ENCODE measurements around the gene MAPK6. TPM values are rescaled to one million over a fixed set of nuclear protein-coding genes. Genes with fewer than 3 reads are reported as not detected.

MAPK6 gene
- total and polyA plus RNA-seq, 2 of the 4 experiments (the other 2 are of a cell fraction), result 22.6 to 60.6 TPM

DNA sequence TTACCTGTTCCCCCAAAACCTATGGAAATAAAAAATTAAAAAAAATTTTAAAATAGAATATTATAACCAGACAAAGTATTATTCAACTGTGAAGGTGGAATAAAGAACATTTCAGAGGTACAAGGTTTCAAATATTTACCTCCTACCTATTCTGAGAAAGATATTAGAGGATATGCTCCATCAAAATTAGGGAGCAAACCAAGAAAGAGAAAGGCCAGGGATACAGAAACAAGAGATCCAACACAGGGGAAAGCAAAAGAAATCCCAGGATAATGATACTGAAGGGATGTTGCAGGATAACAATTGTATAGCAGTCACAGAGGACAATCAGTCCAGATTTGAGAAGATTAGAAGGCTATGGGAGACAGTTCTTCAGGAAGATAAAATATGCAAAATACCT lies 71.2 kb downstream of the MAPK6 start:
- in situ Hi-C loops (cut with MboI; ENCODE audit: low sequenced_read_pairs) (no loop called here), dilution Hi-C loops (cut with HindIII; ENCODE audit: low sequenced_read_pairs, unreplicated experiment) (no loop called here), intact Hi-C loops (cut with micrococcal nuclease) (no loop called here)
- Histone ChIP-seq H3K27ac (ENCODE audit: insufficient read depth, low read length) (no peak overlapping the region), H2BK5ac (ENCODE audit: low read depth, low read length, poor library complexity, severe bottlenecking) (no peak overlapping the region), H3K56ac (ENCODE audit: extremely low read depth, insufficient read depth, low read length) (no peak overlapping the region), H2AK9ac (replicated peaks; ENCODE audit: low read depth, low read length, poor library complexity) (no peak overlapping the region), H3K79me1 (ENCODE audit: low read depth in 1 of 2, low read length in 2 of 2) (peaks cover 0 to 11% of the 10 kb centered on the region in 2 experiments; a peak in 1 of 4 replicates), H3K18ac (ENCODE audit: low read depth, low read length) (no peak overlapping the region), H3K9ac (ENCODE audit: low read depth, low read length) (no peak overlapping the region), H2BK15ac (ENCODE audit: low read depth, low read length) (no peak overlapping the region), H2AK5ac (ENCODE audit: low read depth, low read length) (no peak overlapping the region), H3K14ac (replicated peaks; ENCODE audit: low read depth, low read length) (no peak overlapping the region), H4K20me1 (ENCODE audit: insufficient read depth, low read length) (no peaks in the 10 kb centered on the region), H3K27me3 (ENCODE audit: control insufficient read depth, insufficient read depth, low read length) (no peaks in the 10 kb centered on the region), H3K23ac (ENCODE audit: low read depth, low read length) (no peak overlapping the region), H2BK20ac (ENCODE audit: low read depth, low read length) (no peak overlapping the region), H4K5ac (ENCODE audit: low read depth, low read length) (no peak overlapping the region), H3K4me1 (ENCODE audit: control insufficient read depth, insufficient read depth, low read length) (peaks cover 21% of the 10 kb centered on the region), H3K4me3 (ENCODE audit: insufficient read depth, low read depth, low read length) (no peak overlapping the region), H3K4ac (ENCODE audit: low read depth, low read length) (no peak overlapping the region), H2BK120ac (ENCODE audit: low read depth, low read length) (no peak overlapping the region), H4K8ac (ENCODE audit: low read depth in 2 of 2, low read length in 2 of 2) (no peak overlapping the region), H3K4me2 (ENCODE audit: low read depth, low read length) (no peak overlapping the region), H4K91ac (ENCODE audit: insufficient read depth, low read depth, low read length) (no peak overlapping the region), H3K9me3 (ENCODE audit: control insufficient read depth, insufficient read depth, low read length) (peaks cover 6% of the 10 kb centered on the region), H2AFZ (replicated peaks; ENCODE audit: low read length, poor library complexity) (no peak overlapping the region), H3K9me1 (ENCODE audit: insufficient read depth, low read length) (peaks cover 21% of the 10 kb centered on the region), H3K36me3 (ENCODE audit: control insufficient read depth, insufficient read depth, low read length) (no peaks in the 10 kb centered on the region)
- no TSS peak for BruUV-seq (replicated peaks)
- no peak for TF ChIP-seq POLR2A (IDR thresholded peaks at IDR 0.05; ENCODE audit: low read depth, low read length)
- no peak for TF ChIP-seq CTCF (conservative IDR thresholded peaks at IDR 0.05; ENCODE audit: low read depth, low read length)
- no peak for TF ChIP-seq BHLHE40 (IDR thresholded peaks at IDR 0.05; ENCODE audit: low read depth, low read length)
- TF ChIP-seq MXI1 (IDR thresholded peaks at IDR 0.05; ENCODE audit: borderline replicate concordance, low read depth, low read length), result no peak
- TF ChIP-seq, protein P1, sequence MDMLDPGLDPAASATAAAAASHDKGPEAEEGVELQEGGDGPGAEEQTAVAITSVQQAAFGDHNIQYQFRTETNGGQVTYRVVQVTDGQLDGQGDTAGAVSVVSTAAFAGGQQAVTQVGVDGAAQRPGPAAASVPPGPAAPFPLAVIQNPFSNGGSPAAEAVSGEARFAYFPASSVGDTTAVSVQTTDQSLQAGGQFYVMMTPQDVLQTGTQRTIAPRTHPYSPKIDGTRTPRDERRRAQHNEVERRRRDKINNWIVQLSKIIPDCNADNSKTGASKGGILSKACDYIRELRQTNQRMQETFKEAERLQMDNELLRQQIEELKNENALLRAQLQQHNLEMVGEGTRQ (IDR thresholded peaks at IDR 0.05; ENCODE audit: low read depth, low read length), result no peak
- POLR2A ChIA-PET (ENCODE audit: unreplicated experiment), result no interaction called here
- DNase-seq (no peak), ATAC-seq (ENCODE audit: low read depth) (no peak)
- CTCF ChIA-PET, result no interaction called here

Data from IMR-90 (cell line).